Ammon's horn (tissue), 1 donor: ENCODE data around the gene CSRNP3.
"Not testable (repeated sequence)": the region's sequence is repeated elsewhere in the genome, so short reads cannot be mapped to it uniquely, and the experiment has no call there.

Experiments
- DNase-seq: peaks from one replicate; pipeline ENCODE4 v3.0.0-alpha.2; 2016; ENCODE audit warnings: low spot score

Gene CSRNP3

GRCh38 chr2:165590999-165591398, 121.5 kb downstream of the CSRNP3 start:
- not testable (repeated sequence) for DNase-seq

- no peak for DNase-seq
Measured at GRCh38 chr2:165593081-165593480, 123.6 kb downstream of the CSRNP3 start.

GRCh38 chr2:165594231-165594934, 124.9 kb downstream of the CSRNP3 start:
- no peak for DNase-seq

DNA sequence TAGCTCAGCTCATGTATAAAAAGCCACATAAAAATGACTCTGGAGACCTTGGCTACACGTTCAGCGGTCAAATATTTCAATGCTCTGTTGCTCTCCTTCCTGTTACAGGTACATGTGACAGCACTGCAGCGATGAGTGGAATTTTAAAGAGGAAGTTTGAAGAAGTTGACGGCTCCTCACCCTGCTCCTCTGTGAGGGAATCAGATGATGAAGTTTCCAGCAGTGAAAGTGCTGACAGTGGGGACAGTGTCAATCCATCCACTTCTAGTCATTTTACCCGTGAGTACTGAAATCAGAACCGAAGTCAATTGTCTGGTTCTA, 125.4 kb downstream of the CSRNP3 start:
- no peak for DNase-seq

- no peak for DNase-seq
Measured at GRCh38 chr2:165596788-165597187, 127.3 kb downstream of the CSRNP3 start.

DNA sequence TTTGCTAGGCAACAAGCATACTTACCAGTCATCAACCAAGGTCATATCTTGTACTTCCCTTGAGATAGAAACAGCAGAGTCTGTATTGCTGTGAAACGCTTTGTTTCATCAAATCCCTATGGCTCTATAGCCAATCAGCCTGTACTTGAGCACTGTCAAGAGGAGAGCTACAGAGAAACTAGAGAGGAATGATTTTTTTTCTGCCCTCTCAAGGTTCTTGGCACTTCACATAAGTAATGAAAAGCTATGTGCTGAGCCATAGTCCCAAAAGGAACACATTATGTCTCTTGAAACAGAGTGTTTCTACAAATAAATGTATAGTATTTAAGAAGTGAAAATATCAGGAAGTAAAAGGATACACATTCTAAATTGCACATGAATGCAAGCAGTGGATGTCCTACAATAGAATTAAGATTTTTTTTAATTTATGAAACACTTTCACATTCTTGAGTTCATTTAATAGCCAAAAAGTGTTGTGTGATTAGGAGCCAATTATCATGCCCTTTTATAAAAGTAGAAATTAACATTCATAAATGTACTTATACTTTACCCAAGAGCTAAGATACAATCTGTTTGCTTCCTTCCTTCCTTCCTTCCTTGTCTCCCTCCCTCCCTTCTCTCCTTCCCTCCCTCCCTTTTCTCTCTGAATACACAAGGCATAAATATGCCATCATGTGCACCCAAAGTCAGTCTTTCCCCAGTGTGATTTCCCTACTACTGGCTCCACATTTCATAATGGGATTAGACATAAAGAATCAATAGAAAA, 131.8 kb downstream of the CSRNP3 start:
- no peak for DNase-seq

DNA sequence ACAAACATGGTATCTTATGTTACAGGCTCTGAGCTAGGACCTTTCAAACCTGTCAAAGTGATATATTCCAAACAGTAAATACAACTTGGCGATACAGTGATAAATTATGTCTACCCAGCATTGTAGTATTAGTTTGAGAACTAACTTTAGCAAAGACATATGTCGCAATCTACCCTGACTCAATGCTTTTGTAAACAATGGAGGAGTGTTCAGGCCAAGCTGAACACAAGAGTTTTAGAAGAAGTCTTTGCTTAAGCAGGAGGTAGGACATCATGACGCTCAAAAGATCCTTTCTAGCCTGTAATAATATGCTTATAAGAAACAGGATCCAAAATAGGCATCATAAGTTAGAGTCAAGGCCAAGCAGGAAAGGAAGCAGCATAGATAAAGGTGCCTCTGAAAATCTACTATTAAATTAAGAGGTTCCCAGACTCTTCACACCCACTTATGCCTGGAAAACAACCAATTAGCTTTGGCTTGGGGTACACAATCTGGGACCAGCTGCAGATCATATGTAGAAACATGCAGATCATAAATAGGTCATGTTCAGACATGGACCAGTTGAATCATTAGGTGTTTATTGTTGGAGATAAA, 132.5 kb downstream of the CSRNP3 start:
- DNase-seq = no peak

DNA sequence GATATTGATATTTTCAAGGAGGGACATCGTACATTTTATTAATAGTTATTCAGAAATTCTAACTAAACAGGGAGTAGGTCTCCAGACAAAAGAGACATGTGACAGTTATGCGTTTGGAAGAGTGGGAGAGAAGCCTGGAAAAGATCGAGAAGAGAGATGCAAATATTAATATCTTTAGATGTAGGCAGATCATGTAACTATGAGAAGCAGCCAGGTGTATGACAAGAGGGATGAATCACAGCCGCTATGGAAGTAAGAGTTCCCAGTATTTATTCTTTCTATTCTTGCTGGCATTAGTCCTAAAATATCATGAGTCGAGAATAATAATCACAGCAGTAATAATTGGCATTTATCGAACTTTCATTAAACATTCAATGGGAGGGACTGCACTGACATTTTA, 140.2 kb downstream of the CSRNP3 start:
- DNase-seq = no peak

DNA sequence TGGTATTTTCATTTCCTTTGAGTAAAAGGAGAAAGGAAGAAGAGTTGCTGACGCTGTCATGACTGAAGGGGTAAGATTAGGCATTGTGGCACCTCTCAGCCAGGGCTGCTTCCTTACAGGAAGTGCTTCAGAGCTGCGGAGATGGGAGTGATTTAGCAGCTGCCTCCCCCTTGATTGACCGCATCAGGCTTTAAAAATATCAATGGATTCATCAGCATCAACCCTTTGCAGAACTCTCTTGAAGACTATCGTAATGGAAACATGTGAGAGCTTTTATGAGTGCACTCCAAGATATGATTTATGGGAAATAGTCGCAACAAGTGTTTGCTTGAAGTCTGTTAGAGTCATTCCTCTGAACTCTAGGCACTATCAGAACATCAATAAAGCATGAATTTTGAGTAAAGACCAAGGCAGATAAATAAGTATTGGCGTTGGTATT, 141.1 kb downstream of the CSRNP3 start:
- no peak for DNase-seq

DNA sequence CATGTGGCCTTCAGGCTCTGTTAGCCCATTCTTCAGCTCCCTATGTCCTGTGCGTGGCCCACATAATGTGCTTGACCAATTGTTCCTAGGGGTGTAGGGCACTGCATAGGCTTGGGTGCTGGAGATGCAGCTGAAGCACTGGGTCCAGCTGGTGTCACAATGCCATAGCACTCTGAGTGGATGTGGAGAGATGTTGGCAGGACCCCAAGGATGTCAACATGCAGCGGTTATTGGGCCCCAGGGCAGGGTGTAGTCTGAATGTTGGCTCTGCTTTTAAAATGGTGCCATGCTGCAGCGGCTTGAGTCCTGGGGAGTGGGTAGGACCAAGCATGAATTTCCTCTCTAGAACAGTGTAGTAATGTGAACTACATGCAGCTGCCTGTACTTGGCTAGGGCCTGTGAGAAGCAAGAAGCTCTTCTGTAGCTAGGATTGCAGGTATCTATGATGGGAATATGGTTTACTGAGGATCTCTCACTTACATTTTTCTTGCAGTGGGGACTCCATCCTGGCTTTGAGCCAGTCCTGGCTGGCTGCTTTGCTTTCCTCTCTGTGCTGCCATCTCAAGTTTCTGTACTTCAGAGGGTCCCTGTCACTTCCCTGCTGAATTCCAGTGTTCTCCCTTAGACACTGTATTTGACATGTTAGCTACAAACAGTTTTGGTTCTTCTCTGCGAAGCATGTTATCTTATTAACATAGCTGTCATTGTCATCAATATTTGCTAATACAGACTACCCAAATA, 148.4 kb downstream of the CSRNP3 start:
- DNase-seq = no peak

- DNase-seq = no peak
Measured at GRCh38 chr2:165618806-165619205, 149.3 kb downstream of the CSRNP3 start.

DNA sequence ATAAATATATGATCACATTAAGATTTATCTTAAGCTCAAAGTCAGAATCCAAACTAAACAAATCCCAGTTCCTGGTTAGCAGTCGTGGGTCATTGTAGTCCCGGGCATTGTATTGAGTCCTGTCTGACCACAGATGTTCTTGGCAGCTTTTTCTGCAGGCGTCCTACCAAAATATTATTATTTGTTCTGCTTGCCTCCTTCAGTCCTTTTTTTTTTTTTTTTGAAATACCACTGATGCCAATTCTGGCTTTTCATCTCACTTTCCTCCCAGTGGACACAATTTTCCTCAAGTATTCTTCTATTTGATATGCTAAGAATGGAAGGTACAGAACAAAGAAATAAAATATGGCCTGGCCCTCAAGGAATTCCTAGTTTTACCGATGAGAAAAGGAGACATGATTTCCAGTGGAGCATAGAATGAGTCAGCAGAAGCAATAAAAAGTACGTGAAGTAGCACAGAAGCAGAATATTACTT, 151.6 kb downstream of the CSRNP3 start:
- no peak for DNase-seq

- DNase-seq = no peak
Measured at GRCh38 chr2:165623161-165623560, 153.7 kb downstream of the CSRNP3 start.

DNA sequence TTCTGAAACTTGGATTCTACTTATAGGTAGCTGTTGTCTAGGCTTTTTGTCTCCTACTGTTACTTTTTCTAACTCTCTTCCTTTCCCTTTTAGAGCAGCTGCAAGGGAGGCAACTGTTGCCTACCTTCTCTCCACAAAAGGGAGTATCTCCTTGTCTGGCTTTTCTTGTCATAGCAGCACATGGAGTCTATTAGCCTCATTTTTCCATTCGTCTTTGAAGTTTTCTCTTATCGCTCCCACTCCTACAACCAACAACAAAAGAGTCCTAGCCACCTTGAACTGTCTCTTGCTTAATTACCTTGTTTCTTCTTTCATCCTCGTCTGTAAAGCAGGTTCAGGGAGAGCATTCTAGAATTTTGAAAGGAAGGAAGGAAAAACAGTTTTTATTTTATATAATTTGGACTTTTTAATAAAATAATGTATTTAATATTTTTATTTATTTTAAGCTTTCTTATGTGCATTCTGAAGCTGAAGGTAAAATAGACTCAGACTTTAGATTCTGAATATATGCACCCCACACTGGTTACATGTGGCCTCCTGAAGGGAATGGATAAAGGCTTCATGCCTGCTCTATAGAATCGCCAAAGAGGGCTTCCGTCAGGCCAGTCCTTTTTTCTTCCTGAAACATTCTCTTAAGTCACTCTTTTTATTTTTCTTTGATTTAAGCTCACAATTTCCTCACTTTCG, 154.4 kb downstream of the CSRNP3 start:
- DNase-seq = no peak

GRCh38 chr2:165624470-165624800, 154.9 kb downstream of the CSRNP3 start:
- no peak for DNase-seq

GRCh38 chr2:165627470-165627869, 158.0 kb downstream of the CSRNP3 start:
- DNase-seq = no peak

GRCh38 chr2:165629776-165630175, 160.3 kb downstream of the CSRNP3 start:
- DNase-seq = no peak

DNA sequence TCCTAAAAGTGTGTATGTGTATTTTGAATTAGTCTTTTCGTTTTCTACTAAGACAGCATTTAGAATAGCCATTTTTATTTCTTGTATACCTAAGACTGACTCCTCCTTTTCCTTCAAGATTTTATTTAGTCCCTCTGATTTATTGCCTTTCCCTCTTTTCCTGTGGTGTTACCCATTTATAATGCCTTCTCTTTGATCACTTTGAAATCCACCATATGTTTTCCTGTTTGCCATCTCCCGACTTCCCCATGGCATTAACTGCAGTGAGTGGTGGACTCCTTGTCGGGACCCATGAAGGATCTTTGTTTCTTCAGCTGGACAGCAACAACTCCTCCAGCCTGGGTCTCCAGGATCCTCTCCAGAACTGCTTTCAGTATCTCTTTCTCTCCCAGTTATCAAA, 160.7 kb downstream of the CSRNP3 start:
- no peak for DNase-seq

DNA sequence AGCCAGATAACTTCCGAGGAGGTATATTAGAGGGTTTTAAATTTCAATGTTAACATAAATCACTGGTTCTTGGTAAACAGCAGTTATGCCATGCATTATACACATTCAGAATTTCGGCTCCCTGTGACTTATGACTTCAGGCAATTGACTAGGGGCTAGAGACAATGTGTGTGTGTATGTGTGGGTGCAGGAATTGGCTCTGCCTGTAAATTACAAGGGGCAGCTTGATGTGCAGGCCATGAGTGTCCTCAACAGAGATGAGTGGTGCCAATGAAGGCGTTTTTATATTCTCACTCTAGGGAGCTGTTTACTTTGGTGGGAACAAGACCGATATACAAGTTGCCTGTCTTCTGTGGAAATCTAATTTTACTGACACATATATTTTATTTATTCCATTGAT, 161.6 kb downstream of the CSRNP3 start:
- no peak for DNase-seq

DNA sequence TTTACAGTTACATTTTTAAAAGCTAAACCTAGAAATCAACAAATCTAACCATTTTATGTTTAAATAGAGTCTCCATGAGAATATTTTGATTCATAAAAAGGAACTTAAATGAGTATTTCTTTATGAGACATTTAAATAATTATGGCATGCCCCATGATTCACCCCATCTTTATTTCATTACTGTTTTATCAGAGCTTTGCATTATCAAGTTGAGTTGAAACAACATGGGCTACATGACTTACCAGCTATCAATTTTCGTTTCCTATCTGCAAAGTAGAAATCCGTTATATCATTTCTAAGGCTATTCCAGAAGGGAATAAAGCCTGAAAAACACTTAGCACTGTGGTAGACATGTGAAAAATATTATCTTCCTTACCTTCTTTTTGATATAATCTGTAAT, 163.1 kb downstream of the CSRNP3 start:
- no peak for DNase-seq

- DNase-seq = no peak
Measured at GRCh38 chr2:165633431-165633830, 163.9 kb downstream of the CSRNP3 start.

GRCh38 chr2:165634282-165634681, 164.8 kb downstream of the CSRNP3 start:
- no peak for DNase-seq
